RKO (cell line): Measurements from ENCODE around the gene AMOTL1.
"Not testable (repeated sequence)": the region's sequence is repeated elsewhere in the genome, so short reads cannot be mapped to it uniquely, and the experiment has no call there.

Source experiments
- DNase-seq: peaks from one replicate; pipeline ENCODE4 v3.0.0-alpha.2; 2016; ENCODE audit warnings: low spot score

The AMOTL1 gene

DNA sequence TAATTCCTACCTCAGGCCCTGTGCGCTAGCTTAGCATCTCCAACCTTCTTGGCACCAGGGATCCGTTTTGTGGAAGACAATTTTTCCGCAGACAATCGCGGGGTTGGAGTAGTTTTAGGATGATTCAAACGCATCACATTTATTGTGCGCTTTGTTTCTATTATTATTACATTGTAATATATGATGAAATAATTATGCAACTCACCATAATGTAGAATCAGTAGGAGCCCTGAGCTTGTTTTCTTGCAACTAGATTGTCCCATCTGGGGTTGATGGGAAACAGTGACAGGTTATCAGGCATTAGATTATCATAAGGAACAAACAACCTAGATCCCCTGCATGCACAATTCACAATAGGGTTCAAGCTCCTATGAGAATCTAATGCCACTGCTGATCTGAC lies 52.3 kb downstream of the AMOTL1 start:
- DNase-seq, result no peak

DNA sequence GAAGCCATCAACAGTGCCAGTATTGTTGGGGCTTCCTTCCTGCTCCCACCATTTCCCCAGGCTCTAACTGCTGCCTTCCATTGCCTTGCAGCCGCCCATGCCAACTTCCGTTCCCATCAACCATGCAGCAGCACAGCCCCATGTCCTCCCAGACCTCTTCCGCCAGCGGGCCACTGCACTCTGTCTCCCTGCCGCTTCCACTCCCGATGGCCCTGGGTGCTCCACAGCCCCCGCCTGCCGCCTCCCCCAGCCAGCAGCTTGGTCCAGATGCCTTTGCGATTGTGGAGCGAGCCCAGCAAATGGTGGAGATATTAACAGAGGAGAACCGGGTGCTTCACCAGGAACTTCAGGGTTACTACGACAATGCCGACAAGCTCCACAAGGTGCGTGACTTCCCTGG lies 53.3 kb downstream of the AMOTL1 start:
- no peak for DNase-seq

DNA sequence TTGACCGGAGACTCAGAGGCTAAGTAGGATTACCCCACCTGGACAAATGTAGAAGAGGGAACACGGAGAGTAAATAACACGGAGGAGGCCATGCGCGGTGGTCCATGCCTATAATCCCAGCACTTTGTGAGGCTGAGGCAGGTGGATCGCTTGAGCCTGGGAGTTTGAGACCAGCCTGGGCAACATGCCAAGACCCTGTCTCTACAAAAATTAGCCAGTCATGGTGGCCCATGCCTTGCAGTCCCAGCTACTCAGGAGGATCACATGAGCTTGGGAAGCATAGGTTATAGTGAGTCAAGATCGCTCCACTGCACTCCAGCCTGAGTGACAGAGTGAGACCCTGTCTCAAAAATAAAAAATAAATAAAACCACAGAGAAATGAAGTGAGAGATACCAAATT lies 53.9 kb downstream of the AMOTL1 start:
- DNase-seq, result no peak

DNA sequence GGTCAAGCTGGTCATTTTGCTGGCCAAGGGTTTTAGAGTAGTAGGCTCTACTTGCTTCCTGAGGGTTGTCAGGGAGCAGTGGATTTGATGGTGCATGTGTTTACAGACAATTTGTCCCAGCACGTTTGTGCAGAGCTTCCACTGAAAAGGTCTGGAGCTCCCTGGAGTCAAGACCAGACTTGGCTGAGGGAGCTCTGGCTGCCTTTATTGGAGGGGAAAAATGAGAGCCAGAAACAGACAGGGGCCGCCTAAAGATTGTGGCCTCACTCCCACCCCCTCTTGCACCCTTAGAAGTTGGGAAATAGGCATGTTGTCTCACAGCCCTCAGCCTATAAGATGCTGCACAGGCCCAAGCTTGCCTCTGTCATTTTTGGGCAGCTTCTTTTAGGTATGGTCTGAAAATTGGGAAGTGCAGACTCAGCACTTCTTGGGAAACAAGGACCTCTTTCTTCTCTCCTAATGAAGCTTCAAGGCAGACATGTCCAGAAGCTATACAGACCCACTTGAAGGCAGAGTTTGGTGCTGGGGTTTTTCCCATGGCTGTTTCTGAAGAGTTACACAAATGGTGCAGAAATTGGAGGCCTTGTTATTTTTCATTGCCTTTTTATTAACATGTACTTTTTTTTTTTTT lies 55.1 kb downstream of the AMOTL1 start:
- no peak for DNase-seq

DNA sequence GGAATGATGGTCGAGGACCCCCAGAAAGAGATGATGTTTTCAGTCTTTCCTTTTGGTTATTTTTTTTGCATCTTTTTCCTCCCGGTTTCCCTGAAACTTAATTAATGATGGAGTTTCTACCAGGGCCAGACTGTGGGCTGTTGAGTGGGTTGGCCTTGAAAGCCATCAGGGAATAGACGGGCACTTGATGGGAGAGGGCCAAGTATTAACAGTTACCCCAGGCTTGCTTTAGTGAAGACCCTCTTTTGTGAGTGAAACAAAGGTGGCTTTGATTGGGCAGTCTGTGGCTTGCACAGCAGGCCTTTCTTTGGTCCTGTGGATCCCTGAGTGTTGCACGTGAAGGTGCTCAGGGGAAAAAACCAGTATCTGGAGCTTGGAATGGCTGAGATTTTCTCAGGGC lies 56.9 kb downstream of the AMOTL1 start:
- no peak for DNase-seq

DNA sequence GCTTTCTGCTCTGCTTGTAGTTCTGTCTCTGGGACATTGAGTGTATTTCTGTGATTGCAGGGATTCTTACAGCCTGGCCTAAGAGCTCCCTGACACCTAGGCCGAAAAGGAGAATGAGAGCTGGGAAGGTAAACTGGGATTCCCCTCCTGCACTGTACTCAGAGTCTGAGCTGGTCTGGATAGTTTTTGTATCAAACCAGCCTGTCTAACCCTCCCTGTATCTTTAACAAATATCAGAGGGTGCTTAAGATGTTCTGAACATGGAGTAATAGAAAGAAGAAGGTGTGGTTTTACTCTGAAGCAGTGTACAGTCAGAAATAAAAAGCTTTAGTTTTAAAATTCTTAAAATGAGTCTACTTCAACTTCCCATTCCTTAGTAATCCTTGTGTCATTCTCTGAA lies 57.3 kb downstream of the AMOTL1 start:
- no peak for DNase-seq

DNA sequence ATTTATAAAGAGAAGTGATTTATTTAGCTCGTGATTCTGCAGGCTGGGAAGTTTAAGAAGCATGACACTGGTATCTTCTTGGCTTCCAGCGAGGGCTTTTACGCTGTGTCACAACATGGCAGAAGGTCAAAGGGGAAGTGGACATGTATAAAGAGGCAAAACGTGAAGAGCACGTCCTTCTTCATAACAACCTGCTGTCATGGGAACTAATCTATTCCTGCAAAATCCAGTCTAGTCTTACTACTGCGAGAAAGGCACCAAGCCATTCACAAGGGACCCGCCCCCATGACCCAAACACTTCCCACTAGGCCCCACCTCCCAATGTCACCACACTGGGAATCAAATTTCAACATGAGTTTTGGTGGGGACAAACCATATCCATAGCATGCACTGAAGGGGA lies 58.3 kb downstream of the AMOTL1 start:
- no peak for DNase-seq

DNA sequence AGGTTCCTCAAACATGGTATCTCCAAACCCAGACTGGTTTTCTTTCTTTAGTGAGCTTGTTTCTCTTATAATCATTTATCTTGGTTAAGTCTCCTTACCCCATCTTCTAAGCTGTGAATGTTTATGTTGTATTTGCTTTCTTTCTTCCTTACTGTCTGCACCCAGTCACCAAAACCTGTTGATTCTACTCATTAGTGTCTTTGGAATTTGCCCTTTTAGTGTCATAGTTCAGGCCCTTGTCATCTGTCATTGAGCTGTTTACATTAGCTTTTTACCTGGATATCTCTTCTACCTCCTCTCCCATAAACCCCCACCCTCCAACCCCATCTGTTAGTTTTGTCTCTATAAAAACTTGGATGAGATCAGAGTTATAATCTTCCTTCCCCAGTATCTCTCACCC lies 59.9 kb downstream of the AMOTL1 start:
- DNase-seq, result no peak

DNA sequence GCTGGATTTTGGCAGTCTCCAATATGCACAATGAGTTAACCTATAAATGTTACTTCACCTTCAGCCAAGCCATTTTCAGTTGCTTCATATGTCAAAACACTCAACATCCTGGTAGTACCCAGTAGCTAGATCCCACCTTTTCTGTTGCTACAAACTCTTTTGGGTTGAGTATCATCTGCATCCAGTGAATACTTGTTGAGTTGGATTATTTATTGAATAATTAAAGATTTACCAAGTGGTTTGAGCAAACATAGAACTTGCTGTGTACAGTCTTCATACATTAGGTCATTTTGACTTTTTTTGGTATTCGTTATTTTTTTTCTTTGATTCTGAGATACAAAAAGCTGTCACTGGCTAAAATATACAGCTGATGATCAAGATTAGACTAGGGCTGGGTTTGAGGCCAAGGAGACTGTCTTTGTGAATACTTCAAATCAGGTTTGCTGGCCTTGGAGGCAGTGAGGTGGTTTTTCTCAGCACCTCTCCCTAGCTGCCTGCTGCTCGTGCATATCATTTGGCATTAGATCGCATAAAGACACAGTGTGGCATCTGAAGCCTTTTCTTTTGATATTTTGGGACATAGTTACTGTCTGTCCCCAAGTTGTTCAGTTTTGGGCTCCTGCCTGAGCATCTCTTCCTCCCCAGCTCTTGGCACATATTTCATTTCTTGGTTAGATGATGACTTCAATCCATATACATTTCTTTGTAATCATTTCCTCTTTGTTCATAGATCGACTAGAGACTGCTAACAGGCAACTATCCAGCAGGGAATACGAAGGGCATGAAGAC lies 62.8 kb downstream of the AMOTL1 start:
- no peak for DNase-seq

DNA sequence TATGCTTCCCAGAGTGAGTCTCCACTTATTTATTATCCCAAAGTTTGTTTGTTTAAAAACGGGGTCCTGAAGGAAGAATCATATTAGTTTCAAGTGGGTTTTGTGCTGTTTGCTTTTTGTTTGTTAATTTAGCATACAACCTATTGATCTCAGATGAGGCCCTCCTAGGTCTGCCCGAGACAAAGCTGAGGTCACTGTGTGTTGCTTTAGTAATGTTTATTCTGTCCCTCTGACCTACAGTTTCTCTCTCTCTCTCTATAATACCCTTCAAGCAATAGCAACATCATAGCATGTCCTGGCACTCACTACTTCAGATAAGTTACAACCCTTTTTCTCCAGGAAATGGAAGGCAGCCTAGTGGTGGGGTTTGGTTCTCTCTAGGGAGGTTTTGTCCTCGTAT lies 63.4 kb downstream of the AMOTL1 start:
- no peak for DNase-seq

DNA sequence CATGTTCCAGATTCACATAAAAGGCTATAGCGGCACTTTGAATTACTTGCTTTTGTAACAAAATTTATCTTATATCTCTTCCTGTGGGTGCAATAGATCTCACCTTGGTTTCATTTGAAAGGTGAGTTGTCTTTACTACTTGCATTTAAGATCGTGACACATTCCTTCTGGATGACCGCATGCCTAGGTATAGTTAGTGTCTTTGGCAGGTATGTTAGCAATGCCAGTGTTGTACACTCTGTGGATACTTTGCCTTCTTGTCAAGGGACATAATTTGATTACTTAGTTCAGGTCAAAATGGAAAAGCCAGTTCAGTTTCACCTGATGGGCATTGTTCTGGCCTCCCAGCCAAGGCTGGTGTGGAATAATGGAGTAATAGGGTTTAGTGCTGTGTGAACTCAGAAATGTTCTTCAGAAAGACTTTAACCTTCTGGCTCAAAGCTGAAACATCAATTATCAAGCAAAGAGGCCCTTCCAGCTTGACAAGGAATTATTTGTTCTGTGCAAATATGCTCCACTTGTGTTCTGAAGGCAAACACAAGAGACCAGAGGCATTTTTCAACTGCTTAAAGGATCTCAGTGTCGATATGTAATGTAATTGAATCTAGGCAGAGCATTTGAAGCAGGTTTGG lies 64.6 kb downstream of the AMOTL1 start:
- DNase-seq, result no peak

DNA sequence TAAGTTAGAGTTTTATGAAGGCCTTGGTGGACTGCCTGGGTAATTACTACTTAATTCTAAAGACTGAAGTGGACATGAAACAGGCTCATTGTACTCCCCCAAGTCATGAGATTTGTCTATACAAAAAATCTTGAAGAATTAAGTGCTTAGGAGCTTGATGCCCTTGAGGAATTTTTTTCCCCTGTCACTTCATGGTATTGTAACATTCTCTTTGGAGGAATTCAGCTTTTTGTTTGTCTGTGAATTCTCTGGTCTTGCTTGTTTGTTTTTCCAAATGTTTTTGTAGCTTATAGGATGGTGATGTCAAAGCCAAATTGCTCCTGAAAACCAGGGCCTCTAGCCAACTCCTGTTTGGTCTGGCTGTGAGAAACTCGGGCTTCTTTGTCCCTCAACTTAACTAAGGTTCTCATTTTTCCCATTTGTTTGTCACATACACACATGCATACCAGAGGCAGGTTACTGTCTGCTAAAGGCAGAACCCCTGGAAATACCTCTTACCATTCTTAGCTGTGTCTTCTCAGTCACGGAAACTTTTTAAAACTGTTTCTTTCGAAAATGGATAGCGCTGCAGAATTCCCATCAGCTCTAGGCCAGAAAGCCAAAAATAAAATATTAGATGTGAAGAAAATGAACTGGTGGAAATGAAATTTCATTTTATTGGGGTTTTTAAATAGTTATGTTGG lies 66.9 kb downstream of the AMOTL1 start:
- DNase-seq, result no peak

DNA sequence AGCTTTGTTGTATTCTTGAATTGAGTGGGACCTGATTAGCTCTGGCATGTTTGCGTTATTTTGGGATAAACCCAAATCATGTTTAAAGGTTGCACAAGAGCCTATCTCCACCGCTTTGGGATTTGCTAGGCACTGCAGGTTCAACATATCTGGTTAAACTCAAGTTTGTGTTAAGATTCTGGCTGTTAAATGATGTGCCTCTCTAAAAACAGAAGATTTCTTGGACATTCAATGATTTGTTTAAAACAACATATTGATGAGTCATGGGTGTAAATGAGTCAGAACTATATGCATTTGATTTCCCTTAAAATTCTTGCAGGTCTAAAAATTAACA lies 67.4 kb downstream of the AMOTL1 start:
- no peak for DNase-seq

DNA sequence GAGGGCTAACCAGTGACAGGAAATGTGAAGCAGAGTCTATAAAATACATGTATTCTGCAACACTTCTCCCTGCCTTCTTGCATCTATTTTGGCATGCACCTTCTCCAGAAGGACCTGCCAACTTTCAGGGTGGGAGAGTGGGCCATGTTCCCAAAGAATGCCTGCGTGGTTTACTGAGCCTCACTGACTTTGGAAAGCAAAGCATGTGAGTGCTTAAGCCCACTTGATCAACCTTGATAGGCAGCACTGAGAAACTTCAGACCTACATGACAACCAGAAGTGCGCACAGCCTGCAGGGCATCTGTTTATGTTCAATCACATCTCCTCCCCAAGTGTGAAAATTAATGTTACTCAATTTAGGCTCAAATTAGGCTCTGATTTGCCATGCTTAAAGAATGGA lies 69.2 kb downstream of the AMOTL1 start:
- no peak for DNase-seq

DNA sequence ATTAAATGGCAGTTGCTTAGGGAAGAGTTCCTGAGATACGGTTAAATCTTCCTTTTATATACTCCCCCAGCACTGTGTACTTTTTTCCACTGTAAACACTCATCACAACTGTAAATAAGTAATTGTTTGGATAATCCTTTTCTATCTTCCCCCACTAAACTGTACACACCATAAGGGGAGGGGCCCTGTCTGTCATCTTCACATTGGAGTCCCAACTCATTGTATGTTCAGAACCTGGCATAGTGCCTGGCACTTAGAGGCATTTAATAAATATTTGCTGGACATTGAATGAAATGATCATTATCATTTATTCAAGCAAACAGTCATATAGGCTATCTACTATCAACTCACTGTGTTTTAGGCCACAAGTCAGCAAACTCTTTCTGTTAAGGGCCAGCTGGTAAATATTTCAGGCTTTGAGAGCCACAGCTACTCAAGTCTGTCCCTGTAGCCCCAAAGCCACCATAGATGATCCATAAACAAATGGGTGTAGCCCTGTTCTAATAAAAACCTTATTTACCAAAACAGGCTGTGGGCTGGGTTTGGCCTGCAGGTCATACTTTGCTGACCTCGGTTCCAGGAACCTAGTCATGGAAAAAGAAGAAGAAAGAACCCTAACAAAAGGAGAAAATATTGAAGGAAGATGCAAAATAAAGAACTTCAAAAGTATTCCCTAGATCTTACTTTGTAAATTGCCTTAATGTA lies 70.0 kb downstream of the AMOTL1 start:
- DNase-seq, result no peak

DNA sequence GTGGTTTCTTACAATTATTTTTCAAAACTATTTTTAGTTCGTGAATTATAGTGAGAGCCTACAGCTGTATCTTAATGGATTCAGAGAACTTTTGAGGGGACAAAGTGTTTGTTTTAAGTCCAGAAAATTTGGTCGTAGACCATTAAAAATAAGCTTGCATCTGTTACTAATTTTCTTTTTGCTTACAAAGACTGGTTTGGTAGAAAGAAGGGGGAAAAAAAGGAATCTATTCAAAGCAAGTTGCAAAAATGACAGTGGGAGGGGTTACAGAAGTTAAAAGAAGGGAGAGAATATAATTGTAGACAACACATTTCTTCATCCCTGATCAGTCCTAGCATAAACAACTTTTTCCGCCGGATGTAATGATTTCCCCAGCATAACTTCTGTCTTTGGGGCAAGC lies 72.1 kb downstream of the AMOTL1 start:
- DNase-seq, result no peak

DNA sequence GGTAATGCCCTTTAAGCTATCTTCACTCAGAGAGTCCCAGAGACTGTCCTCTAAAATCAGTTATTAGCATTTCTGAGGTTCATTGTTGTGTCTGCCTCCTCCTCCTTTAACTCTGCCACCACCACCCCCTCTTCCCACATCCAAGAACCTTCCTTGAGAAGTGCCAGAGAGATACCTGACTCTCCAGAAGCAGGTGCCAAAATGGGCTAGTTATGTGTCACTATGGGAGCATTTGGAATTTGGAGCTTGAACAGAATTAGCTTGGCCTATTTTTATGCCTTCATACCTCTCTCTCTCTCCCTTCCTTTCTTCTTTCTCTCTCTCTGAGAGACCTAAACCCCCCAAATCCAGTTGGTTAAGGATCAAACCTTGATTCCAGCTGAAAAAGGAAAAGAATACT lies 75.9 kb downstream of the AMOTL1 start:
- no peak for DNase-seq

DNA sequence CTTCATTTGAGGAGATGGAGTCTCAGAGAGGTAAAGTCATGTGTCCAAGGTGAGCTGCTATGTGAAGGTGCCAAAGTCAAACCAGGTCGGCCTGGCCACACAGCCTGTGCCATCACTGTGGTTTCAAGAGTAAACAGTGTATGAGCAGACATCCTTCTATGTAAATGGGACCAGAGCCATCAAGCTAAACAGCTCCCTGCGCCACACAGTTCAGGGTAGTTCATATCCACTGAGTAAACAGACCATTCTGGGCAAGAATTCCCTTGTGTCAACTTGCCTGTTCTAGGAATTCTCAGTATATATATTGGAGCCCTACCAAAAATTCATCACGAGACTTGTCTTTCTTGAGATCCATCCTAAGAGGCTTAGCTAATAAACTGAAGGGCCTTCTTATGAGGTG lies 77.5 kb downstream of the AMOTL1 start:
- no peak for DNase-seq

DNA sequence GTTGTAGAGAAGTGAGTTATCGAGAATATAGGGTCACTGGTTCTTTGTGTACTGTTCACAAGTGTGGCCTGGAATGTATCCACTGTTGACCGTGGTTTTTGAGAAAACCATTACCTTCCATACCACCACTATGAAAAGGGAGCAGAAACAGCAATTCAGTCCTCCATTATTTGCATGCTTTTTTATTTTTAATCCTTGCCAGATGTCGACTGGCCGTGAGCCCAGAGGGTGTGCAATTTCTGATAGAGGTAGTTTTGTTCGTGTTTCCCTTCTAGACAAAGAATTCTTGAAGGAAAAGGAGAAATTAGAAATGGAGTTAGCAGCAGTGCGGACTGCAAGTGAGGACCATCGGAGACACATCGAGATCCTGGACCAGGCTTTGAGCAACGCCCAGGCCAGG lies 81.7 kb downstream of the AMOTL1 start:
- no peak for DNase-seq

DNA sequence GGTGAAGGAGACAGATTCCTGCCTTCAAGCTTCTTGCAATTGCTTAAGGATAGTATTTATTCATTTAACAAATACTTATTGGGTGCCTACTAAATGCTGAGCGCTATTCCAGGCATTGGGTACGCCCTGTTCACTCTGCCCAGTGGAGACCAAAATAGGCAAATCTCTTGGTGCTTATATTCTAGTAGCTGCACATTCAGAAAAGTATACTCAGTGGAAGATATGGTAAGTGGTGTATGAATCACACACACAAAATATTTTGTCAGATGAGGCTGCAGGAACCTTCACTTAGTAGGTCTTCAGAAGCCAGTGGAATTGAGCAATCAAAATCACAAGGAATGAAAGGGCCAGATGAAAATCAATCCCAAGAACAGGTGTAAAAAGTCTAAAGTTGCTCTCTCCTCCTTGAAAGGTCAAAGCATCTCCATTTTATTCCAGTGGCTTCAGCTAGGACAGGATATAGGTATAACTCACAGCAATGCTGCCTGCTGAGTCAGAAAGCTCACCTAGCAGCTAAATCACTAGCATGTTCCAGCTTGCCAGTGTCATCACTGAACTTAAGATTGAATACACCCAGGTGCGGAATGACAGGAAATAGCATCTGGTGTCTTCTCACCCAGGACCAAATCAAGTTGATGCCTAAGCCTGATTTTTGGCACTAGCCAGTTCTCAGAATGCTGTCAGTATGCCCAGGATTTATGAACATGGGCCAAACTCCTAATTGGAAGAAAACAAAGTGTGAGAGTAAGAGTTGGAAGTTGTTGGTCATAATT lies 83.9 kb downstream of the AMOTL1 start:
- no peak for DNase-seq

DNA sequence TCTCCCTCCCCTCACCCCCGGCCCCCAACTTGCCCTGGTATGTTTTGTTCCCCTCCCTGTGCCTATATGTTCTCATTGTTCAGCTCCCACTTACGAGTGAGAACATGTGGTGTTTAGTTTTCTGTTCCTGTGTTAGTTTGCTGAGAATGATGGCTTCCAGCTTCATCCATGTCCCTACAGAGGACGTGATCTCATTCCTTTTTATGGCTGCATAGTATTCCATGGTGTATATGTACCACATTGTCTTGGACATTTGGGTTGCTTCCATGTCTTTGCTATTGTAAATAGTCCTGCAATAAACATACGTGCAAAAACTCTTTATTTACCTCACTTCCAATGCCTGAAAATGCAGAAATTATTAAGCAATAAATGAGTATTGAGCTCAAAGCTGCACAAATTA lies 85.1 kb downstream of the AMOTL1 start:
- DNase-seq, result not testable (repeated sequence)

DNA sequence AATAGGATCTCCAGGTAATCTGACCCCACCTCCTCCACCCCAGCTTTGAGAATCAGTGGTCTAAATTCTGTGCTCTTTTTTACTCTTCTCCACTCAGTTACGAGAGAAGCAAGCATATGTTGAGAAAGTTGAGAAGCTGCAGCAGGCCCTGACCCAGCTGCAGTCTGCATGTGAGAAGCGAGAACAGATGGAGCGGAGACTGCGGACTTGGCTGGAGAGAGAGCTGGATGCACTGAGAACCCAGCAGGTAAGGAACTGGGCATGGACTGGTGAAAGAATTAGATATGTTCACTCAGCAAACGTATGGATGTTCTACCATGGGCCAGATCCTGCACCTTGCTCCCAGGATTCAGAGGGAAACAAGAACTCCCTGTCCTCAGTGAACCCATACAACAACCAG lies 85.7 kb downstream of the AMOTL1 start:
- no peak for DNase-seq
